ENCODE results near the gene MVB12B.

Gene MVB12B

GRCh38 chr9:126478216-126478981, 151.8 kb downstream of the MVB12B start:
- no peak for DNase-seq

- DNase-seq = no peak
These were observed 152.9 kb downstream of the MVB12B start for GRCh38 chr9:126479515-126479914.

- no peak for DNase-seq
These were observed 154.2 kb downstream of the MVB12B start for GRCh38 chr9:126480813-126481212.

GRCh38 chr9:126481862-126482261, 155.2 kb downstream of the MVB12B start:
- no peak for DNase-seq

GRCh38 chr9:126482361-126483044, 155.9 kb downstream of the MVB12B start:
- no peak for DNase-seq

- DNase-seq = no peak
These were observed 156.9 kb downstream of the MVB12B start for GRCh38 chr9:126483468-126484073.

- DNase-seq = no peak
These were observed 159.0 kb downstream of the MVB12B start for GRCh38 chr9:126485662-126486061.

GRCh38 chr9:126486276-126486675, 159.6 kb downstream of the MVB12B start:
- no peak for DNase-seq

- no peak for DNase-seq
These were observed 161.2 kb downstream of the MVB12B start for GRCh38 chr9:126487856-126488255.

GRCh38 chr9:126488310-126488709, 161.7 kb downstream of the MVB12B start:
- no peak for DNase-seq

GRCh38 chr9:126488881-126489404, 162.3 kb downstream of the MVB12B start:
- peak in 1 of 2 donors; percentile 21 for DNase-seq

GRCh38 chr9:126489581-126490213, 163.1 kb downstream of the MVB12B start:
- DNase-seq = peak; percentile 17

- DNase-seq = no peak
These were observed 163.6 kb downstream of the MVB12B start for GRCh38 chr9:126490214-126490631.

GRCh38 chr9:126490871-126491567, 164.4 kb downstream of the MVB12B start:
- peak; percentile 39 to 93 for DNase-seq

- DNase-seq = no peak
These were observed 164.9 kb downstream of the MVB12B start for GRCh38 chr9:126491568-126491879.

GRCh38 chr9:126491949-126492348, 165.3 kb downstream of the MVB12B start:
- DNase-seq = no peak

GRCh38 chr9:126494264-126494663, 167.6 kb downstream of the MVB12B start:
- DNase-seq = no peak

GRCh38 chr9:126494746-126495145, 168.1 kb downstream of the MVB12B start:
- DNase-seq = no peak

GRCh38 chr9:126495411-126496180, 169.0 kb downstream of the MVB12B start:
- DNase-seq = no peak

GRCh38 chr9:126496181-126496576, 169.6 kb downstream of the MVB12B start:
- no peak for DNase-seq

- no peak for DNase-seq
These were observed 170.4 kb downstream of the MVB12B start for GRCh38 chr9:126496781-126497659.

Measured in inflammatory macrophage treated with lipopolysaccharide for 1 hour (primary cell).